GM23338 (cell line): Measurements from ENCODE around the gene ADAT3. TPM values are rescaled to one million over a fixed set of nuclear protein-coding genes. Genes with fewer than 3 reads are reported as not detected.
A peak's percentile ranks its signal among the peaks of the same experiment; 100 is the strongest.

Experiments
- ATAC-seq: fragments of 200-7000 bp; cut with Tn5 transposase; 3 replicates; pipeline ENCODE4 v1.9.1; 2020
- DNase-seq: peaks from one replicate; pipeline ENCODE4 v3.0.0-alpha.2; 2015; ENCODE audit warnings: low spot score
- H2AFZ ChIP-seq: fragments of 200-600 bp; sonication (generic); 2 replicates; pipeline ENCODE4 v1.8.0; 2016; ENCODE audit warnings: antibody characterized with exemption, mild to moderate bottlenecking, moderate library complexity
- H3F3A ChIP-seq: fragments of 200-600 bp; sonication (generic); replicated peaks from 2 replicates; pipeline ENCODE4 v1.8.0; 2017; ENCODE audit warnings: antibody characterized with exemption, mixed run types, low read depth
- H3K27ac ChIP-seq: fragments of 200-600 bp; sonication (generic); 2 replicates; pipeline ENCODE4 v1.6.1; 2016; ENCODE audit warnings: low read depth
- H3K27me3 ChIP-seq: fragments of 200-600 bp; sonication (generic); 2 replicates; pipeline ENCODE4 v1.8.0; 2016; ENCODE audit warnings: mild to moderate bottlenecking, mixed run types, moderate library complexity; ENCODE audit not compliant: insufficient read depth
- H3K36me3 ChIP-seq: fragments of 200-600 bp; sonication (generic); 2 replicates; pipeline ENCODE4 v1.8.0; 2016; ENCODE audit warnings: mild to moderate bottlenecking; ENCODE audit not compliant: insufficient read depth
- H3K4me1 ChIP-seq: fragments of 200-600 bp; sonication (generic); 2 replicates; pipeline ENCODE4 v1.8.0; 2016; ENCODE audit warnings: mild to moderate bottlenecking, moderate library complexity; ENCODE audit not compliant: insufficient read depth
- H3K4me2 ChIP-seq: fragments of 200-600 bp; sonication (generic); 2 replicates; pipeline ENCODE4 v1.7.1; 2017; ENCODE audit warnings: mixed run types
- H3K4me3 ChIP-seq: fragments of 200-600 bp; sonication (generic); 2 replicates; pipeline ENCODE4 v1.6.1; 2016; ENCODE audit warnings: mixed run types
- H3K79me2 ChIP-seq: fragments of 200-600 bp; sonication (generic); replicated peaks from 2 replicates; pipeline ENCODE4 v1.8.0; 2017; ENCODE audit warnings: mild to moderate bottlenecking; ENCODE audit not compliant: insufficient read depth
- H3K9me2 ChIP-seq: fragments of 200-600 bp; sonication (generic); 2 replicates; pipeline ENCODE4 v1.8.0; 2017; ENCODE audit not compliant: insufficient read depth
- H4K20me1 ChIP-seq: fragments of 200-600 bp; sonication (generic); replicated peaks from 2 replicates; pipeline ENCODE4 v1.8.0; 2017; ENCODE audit warnings: mild to moderate bottlenecking; ENCODE audit not compliant: insufficient read depth
- H3K27ac Mint-ChIP-seq: 2 replicates; pipeline ENCODE4 v1.8.0; 2020; ENCODE audit warnings: inconsistent platforms, mild to moderate bottlenecking, moderate library complexity, mixed read lengths
- H3K27me3 Mint-ChIP-seq: 3 replicates; pipeline ENCODE4 v1.8.0; 2022; ENCODE audit warnings: low read depth, mild to moderate bottlenecking, moderate library complexity, mixed read lengths, inconsistent platforms; ENCODE audit not compliant: insufficient read depth, poor library complexity
- H3K36me3 Mint-ChIP-seq: 3 replicates; pipeline ENCODE4 v1.8.0; 2021; ENCODE audit warnings: low read depth, mild to moderate bottlenecking, inconsistent platforms, moderate library complexity, mixed read lengths
- H3K4me1 Mint-ChIP-seq: 3 replicates; pipeline ENCODE4 v1.8.0; 2020; ENCODE audit warnings: mild to moderate bottlenecking, inconsistent platforms, mixed read lengths
- H3K4me3 Mint-ChIP-seq: 3 replicates; pipeline ENCODE4 v1.8.0; 2021; ENCODE audit warnings: moderate library complexity, mild to moderate bottlenecking, inconsistent platforms, mixed read lengths
- H3K9me3 Mint-ChIP-seq: 3 replicates; pipeline ENCODE4 v1.8.0; 2020; ENCODE audit warnings: moderate library complexity, mild to moderate bottlenecking, inconsistent platforms, mixed read lengths
- CREB1 ChIP-seq: fragments of 250-450 bp; sonication (Bioruptor Pico); IDR thresholded peaks from 2 replicates; pipeline ENCODE4 v1.5.0; 2020; ENCODE audit warnings: low read depth, mild to moderate bottlenecking, moderate library complexity
- EZH2 ChIP-seq: fragments of 200-600 bp; sonication (generic); IDR thresholded peaks from one replicate; pipeline ENCODE4 v1.8.0; 2017; ENCODE audit warnings: antibody characterized with exemption, mild to moderate bottlenecking, low read depth; ENCODE audit not compliant: unreplicated experiment
- EZH2phosphoT487 ChIP-seq: fragments of 200-600 bp; sonication (generic); IDR thresholded peaks from one replicate; pipeline ENCODE4 v1.8.1; 2018; ENCODE audit warnings: antibody characterized with exemption; ENCODE audit not compliant: unreplicated experiment
- JUNB ChIP-seq: IDR thresholded peaks from one replicate; pipeline ENCODE4 v1.6.1; 2016; ENCODE audit warnings: antibody characterized with exemption; ENCODE audit not compliant: unreplicated experiment
- NANOG ChIP-seq: IDR thresholded peaks from 2 replicates; pipeline ENCODE4 v1.6.1; 2016; ENCODE audit warnings: antibody characterized with exemption, borderline replicate concordance
- POLR2AphosphoS5 ChIP-seq: IDR thresholded peaks from 2 replicates; pipeline ENCODE4 v1.6.1; 2016; ENCODE audit warnings: antibody characterized with exemption, low read depth
- STAT1 ChIP-seq: IDR thresholded peaks from one replicate; pipeline ENCODE4 v1.6.1; 2016; ENCODE audit warnings: antibody characterized with exemption; ENCODE audit not compliant: unreplicated experiment
- ZNF331 ChIP-seq: fragments of 250-450 bp; sonication (Bioruptor Pico); IDR thresholded peaks from 2 replicates; pipeline ENCODE4 v1.5.0; 2020; ENCODE audit warnings: low read depth, mild to moderate bottlenecking, moderate library complexity
- ZNF462 ChIP-seq: fragments of 250-450 bp; sonication (Bioruptor Pico); IDR thresholded peaks from 2 replicates; pipeline ENCODE4 v1.5.0; 2020; ENCODE audit warnings: mild to moderate bottlenecking, moderate library complexity
- polyA plus RNA-seq: library from polyadenylated mRNA; unstranded; fragments of >200 nt; fragmentation: Nextera tagmentation; extraction: Ambion mirVana; gene quantifications from 2 replicates; pipeline ENCODE4 v1.2.1, GENCODE V29; 2016
- total RNA-seq: library from RNA; depleted of rRNA; stranded (reverse); fragments of >200 nt; shearing (Covaris generic); gene quantifications from 2 replicates; pipeline ENCODE4 v1.2.3, GENCODE V29; 2014

The ADAT3 gene
- total and polyA plus RNA-seq, 2 experiments from 2014 or later = 7.9 to 12.4 TPM

DNA sequence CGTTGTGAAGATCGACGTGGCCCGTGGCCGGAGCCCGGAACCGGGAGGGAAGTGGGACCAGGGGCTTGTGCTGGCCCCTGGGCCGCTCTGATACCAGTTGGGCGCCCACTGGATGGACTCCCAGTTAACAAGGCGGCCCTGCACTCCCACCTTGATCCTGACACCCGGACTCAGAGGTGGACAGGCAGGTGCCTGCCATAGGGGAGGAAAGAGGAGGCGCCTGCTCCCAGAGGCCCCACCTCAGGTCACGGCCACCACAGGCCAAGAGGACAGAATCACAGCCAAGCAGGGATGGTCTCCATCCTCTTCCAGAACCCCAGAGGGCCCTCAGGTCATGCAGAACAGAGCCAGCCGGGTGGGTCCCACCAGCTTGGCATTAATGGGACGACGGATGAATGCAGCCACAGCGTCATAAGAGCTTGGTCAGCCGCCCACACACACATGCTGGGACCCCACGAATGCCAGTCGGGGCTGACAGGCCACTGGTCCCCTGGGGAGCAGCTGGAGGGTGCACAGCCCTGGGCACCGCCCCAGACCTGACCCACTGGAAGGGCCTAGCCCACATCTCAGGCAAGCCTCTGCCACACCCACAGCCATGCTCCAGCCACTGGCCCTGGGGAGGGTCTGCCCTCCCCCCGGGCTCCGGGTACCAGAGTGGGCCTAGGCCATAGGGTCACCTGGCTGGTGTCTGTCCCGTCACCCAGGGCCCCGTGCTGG is 32.2 kb upstream of the ADAT3 start (continued):
- TF ChIP-seq ZNF462 (no peak), CREB1 (CRISPR knock-in tag) (no peak), EZH2phosphoT487 (no peak), ZNF331 (CRISPR knock-in tag) (no peak), NANOG (no peak)

- Mint-ChIP-seq H3K27ac (peak overlapping the region; percentile 9; the same call in 1 of the 2 replicates), H3K4me1 (peaks cover 16% of the 10 kb centered on the region), H3K4me3 (peak overlapping the region; percentile 98), H3K36me3 (peaks cover 4% of the 10 kb centered on the region; the same call in 2 of the 3 replicates), H3K27me3 (peaks cover 5% of the 10 kb centered on the region), H3K9me3 (no peaks in the 10 kb centered on the region)
- H2AFZ ChIP-seq = no peak overlapping the region
- no peaks in the 10 kb centered on the region; the same call in 1 of the 2 replicates for H4K20me1 ChIP-seq
- peak overlapping the region; percentile 93 for H3K4me3 ChIP-seq
- H3K27ac ChIP-seq = 0 out of 2 replicates have a peak overlapping the region, but pooled peaks have one; percentile 5
- peaks cover 31% of the 10 kb centered on the region for H3K79me2 ChIP-seq
- H3K9me2 ChIP-seq = no peaks in the 10 kb centered on the region
- ATAC-seq = no peak
- no peak for DNase-seq
- H3K4me1 ChIP-seq = peaks cover 16% of the 10 kb centered on the region
- no peaks in the 10 kb centered on the region for H3K27me3 ChIP-seq
- peaks cover 9% of the 10 kb centered on the region; the same call in 1 of the 2 replicates for H3F3A ChIP-seq
- peak overlapping the region; percentile 99 for H3K4me2 ChIP-seq
- no peaks in the 10 kb centered on the region for H3K36me3 ChIP-seq
- no peak for TF ChIP-seq POLR2AphosphoS5
- no peak for TF ChIP-seq STAT1
- no peak for TF ChIP-seq JUNB
- TF ChIP-seq EZH2 = no peak
These were observed 31.4 kb upstream of the ADAT3 start for GRCh38 chr19:1873524-1874473.
